PC-3 (cell line): ENCODE measurements around the gene PSMD10. TPM values are rescaled to one million over a fixed set of nuclear protein-coding genes. Genes with fewer than 3 reads are reported as not detected.

Experiments
- ATAC-seq: fragments of 200-7000 bp; cut with Tn5 transposase; 2 replicates; pipeline ENCODE4 v1.9.1; 2020; ENCODE audit warnings: mild to moderate bottlenecking, moderate library complexity
- Bru-seq: library from RNA; stranded (reverse); fragments of 400-500 nt; gene quantifications from one replicate; lab custom pipeline; 2021; lab: Mats Ljungman, UMichigan
- BruChase-seq, 2 experiments: library from RNA; stranded (reverse); fragments of 400-500 nt; gene quantifications; one replicate each; lab custom pipeline; 2021; lab: Mats Ljungman, UMichigan
- BruUV-seq: library from RNA; stranded (reverse); fragments of 400-500 nt; replicated peaks from 2 replicates; lab custom pipeline; 2021; lab: Mats Ljungman, UMichigan
- CTCF ChIA-PET: fragments of 300-600 bp; sonication (Branson Sonifier 250); formaldehyde crosslinking; loops from one replicate; lab custom pipeline; 2022; ENCODE audit warnings: antibody characterized with exemption; lab: Charles Lee
- POLR2A ChIA-PET: fragments of 300-600 bp; sonication (Branson Sonifier 250); formaldehyde crosslinking; loops from one replicate; lab custom pipeline; 2022; ENCODE audit warnings: antibody characterized with exemption; ENCODE audit not compliant: unreplicated experiment; lab: Charles Lee
- DNase-seq: peaks from one replicate; pipeline ENCODE4 v3.0.0-alpha.2; 2015
- H2AFZ ChIP-seq: fragments of 300-600 bp; sonication (generic); 2 replicates; pipeline ENCODE4 v1.6.0; 2016; ENCODE audit warnings: antibody characterized with exemption, low read length
- H3F3A ChIP-seq: fragments of 300-600 bp; sonication (generic); one replicate; pipeline ENCODE4 v1.6.0; 2017; ENCODE audit warnings: antibody characterized with exemption, low read length, control low read depth, mild to moderate bottlenecking; ENCODE audit not compliant: unreplicated experiment
- H3K27ac ChIP-seq: fragments of 300-600 bp; sonication (generic); 2 replicates; pipeline ENCODE4 v1.5.1; 2016; ENCODE audit warnings: mild to moderate bottlenecking, low read length
- H3K27me3 ChIP-seq: fragments of 300-600 bp; sonication (generic); 2 replicates; pipeline ENCODE4 v1.6.1; 2016; ENCODE audit warnings: low read length, mixed read lengths
- H3K36me3 ChIP-seq: fragments of 300-600 bp; sonication (generic); 2 replicates; pipeline ENCODE4 v1.6.1; 2016; ENCODE audit warnings: low read depth, mixed run types, low read length, mixed read lengths
- H3K4me1 ChIP-seq: fragments of 300-600 bp; sonication (generic); 2 replicates; pipeline ENCODE4 v1.5.1; 2016; ENCODE audit warnings: low read length; ENCODE audit not compliant: insufficient read depth
- H3K4me2 ChIP-seq: fragments of 300-600 bp; sonication (generic); 2 replicates; pipeline ENCODE4 v1.6.0; 2016; ENCODE audit warnings: low read length
- H3K4me3 ChIP-seq: fragments of 300-600 bp; sonication (generic); 2 replicates; pipeline ENCODE4 v1.5.1; 2016; ENCODE audit warnings: mild to moderate bottlenecking, low read length, mixed read lengths
- H3K79me2 ChIP-seq: fragments of 300-600 bp; sonication (generic); 2 replicates; pipeline ENCODE4 v1.6.1; 2017; ENCODE audit warnings: low read length, mixed read lengths
- H3K9ac ChIP-seq: fragments of 300-600 bp; sonication (generic); 2 replicates; pipeline ENCODE4 v1.6.0; 2016; ENCODE audit warnings: mild to moderate bottlenecking, low read length
- H3K9me2 ChIP-seq: fragments of 300-600 bp; sonication (generic); replicated peaks from 2 replicates; pipeline ENCODE4 v1.6.1; 2016; ENCODE audit warnings: mixed run types, low read length, mixed read lengths
- H3K9me3 ChIP-seq: fragments of 300-600 bp; sonication (generic); 2 replicates; pipeline ENCODE4 v1.6.1; 2016; ENCODE audit warnings: low read length, mixed read lengths
- H4K20me1 ChIP-seq: fragments of 300-600 bp; sonication (generic); 2 replicates; pipeline ENCODE4 v1.6.1; 2016; ENCODE audit warnings: low read length, mixed read lengths
- EZH2 ChIP-seq: fragments of 300-600 bp; sonication (generic); IDR thresholded peaks from one replicate; pipeline ENCODE4 v1.6.1; 2017; ENCODE audit warnings: antibody characterized with exemption, mild to moderate bottlenecking, low read length; ENCODE audit not compliant: unreplicated experiment
- EZH2phosphoT487 ChIP-seq: fragments of 300-600 bp; sonication (generic); IDR thresholded peaks from 2 replicates; pipeline ENCODE4 v1.6.1; 2018; ENCODE audit warnings: mild to moderate bottlenecking, antibody characterized with exemption, low read length, borderline replicate concordance
- intact Hi-C: fragments of 100-400 bp; cut with micrococcal nuclease; formaldehyde crosslinking; loops from 2 replicates; pipeline ENCODE4 v1.9.0; 2023
- long read RNA-seq: library from polyadenylated mRNA; unstranded; transcript quantifications from one replicate; pipeline ENCODE4 v2.0.0, GENCODE V29; 2021; ENCODE audit not compliant: unreplicated experiment
- total RNA-seq: library from RNA; depleted of rRNA; stranded (reverse); fragments of >200 nt; gene quantifications from 2 replicates; pipeline ENCODE4 v1.2.3, GENCODE V29; 2014; rRNA removed
- TF ChIP-seq, protein P1 (sequence below): fragments of 300-600 bp; sonication (generic); conservative IDR thresholded peaks from 2 replicates; pipeline ENCODE4 v1.5.1; 2017; ENCODE audit warnings: antibody characterized with exemption, low read depth, mild to moderate bottlenecking, low read length

Gene PSMD10, protein sequence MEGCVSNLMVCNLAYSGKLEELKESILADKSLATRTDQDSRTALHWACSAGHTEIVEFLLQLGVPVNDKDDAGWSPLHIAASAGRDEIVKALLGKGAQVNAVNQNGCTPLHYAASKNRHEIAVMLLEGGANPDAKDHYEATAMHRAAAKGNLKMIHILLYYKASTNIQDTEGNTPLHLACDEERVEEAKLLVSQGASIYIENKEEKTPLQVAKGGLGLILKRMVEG
- total RNA-seq (88.2 and 102 TPM in 2 replicates), Bru-seq, nascent RNA (percentile 90 among the genes with signal in this experiment), BruChase-seq, experiment 1, labeled RNA remaining after a 6-hour chase (percentile 97 among the genes with signal in this experiment), BruChase-seq, experiment 2, labeled RNA remaining after a 2-hour chase (percentile 94 among the genes with signal in this experiment)
- long read RNA-seq, transcript PSMD10-201 (5 exons, 1,546 nt): major isoform, 101 of 119 reads
- long read RNA-seq, transcript PSMD10-204 (5 exons, 768 nt): minor isoform, 12 of 119 reads
- long read RNA-seq, partial matches to known transcripts: 3 of 119 reads
- long read RNA-seq, other reads (novel, unspliced or antisense): 3 of 119 reads

DNA sequence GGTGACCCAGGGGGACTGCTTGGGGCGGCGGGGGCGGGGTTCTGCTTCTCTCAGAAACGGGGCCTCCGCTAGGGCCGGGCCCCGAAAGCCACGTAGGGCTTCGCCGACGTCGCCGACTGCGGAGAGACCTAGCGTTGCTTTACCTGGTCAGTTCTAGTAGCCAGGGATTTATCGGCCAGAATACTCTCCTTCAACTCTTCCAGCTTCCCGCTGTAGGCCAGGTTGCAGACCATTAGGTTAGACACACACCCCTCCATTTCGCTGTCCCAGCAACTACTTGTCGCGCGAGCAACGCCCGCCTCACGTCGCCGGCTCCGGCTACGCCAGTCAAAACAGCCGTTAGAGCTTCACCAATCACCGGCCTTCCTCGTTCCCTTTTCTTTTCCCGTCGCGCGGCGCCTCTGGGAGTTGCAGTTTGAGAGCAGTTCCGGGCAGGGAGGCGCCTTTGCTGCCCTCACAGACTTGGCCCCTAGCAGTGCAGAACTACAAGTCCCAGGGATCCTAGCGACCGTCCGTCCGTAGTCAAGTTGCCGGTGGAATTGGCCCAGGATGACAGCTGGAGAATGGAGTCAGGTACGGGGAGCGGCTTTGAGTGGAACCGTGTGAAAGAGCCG is at the start of gene PSMD10, which contains the start of gene ATG4A:
PSMD10 (minus strand) TSS at position 279 of the 614 bp plus-strand sequence; CDS start at position 257, 22 bp downstream.
ATG4A (plus strand) TSS at position 515 of the 614 bp plus-strand sequence; CDS start at position 564, 49 bp downstream.
- TF ChIP-seq EZH2 (no peak), EZH2phosphoT487 (no peak)
- TF ChIP-seq, protein P1, sequence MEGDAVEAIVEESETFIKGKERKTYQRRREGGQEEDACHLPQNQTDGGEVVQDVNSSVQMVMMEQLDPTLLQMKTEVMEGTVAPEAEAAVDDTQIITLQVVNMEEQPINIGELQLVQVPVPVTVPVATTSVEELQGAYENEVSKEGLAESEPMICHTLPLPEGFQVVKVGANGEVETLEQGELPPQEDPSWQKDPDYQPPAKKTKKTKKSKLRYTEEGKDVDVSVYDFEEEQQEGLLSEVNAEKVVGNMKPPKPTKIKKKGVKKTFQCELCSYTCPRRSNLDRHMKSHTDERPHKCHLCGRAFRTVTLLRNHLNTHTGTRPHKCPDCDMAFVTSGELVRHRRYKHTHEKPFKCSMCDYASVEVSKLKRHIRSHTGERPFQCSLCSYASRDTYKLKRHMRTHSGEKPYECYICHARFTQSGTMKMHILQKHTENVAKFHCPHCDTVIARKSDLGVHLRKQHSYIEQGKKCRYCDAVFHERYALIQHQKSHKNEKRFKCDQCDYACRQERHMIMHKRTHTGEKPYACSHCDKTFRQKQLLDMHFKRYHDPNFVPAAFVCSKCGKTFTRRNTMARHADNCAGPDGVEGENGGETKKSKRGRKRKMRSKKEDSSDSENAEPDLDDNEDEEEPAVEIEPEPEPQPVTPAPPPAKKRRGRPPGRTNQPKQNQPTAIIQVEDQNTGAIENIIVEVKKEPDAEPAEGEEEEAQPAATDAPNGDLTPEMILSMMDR: no peak
- no TSS peak for BruUV-seq
- H3K79me2 ChIP-seq: peaks cover 61% of the 10 kb centered on the region
- DNase-seq (peak; percentile 96), ATAC-seq (peak; percentile 90)
- no peaks in the 10 kb centered on the region for H3F3A ChIP-seq
- POLR2A ChIA-PET: interaction anchor here (0.5 to 1.0 kb wide), 4 partner anchors 8 to 463 kb away, joined by 3 read pairs; partner anchors contain the start of gene PRPS1
- H2AFZ ChIP-seq: peak within 1 kb of the TSS; percentile 90
- H3K27me3 ChIP-seq: no peaks in the 10 kb centered on the region
- H3K9me3 ChIP-seq: no peaks in the 10 kb centered on the region
- no peaks in the 10 kb centered on the region for H4K20me1 ChIP-seq
- H3K9ac ChIP-seq: peak within 1 kb of the TSS; percentile 84
- peak within 1 kb of the TSS; percentile 60 for H3K27ac ChIP-seq
- H3K4me1 ChIP-seq: 0 out of 2 replicates have a peak, but pooled peaks cover 8% of the 10 kb centered on the region
- H3K9me2 ChIP-seq: no peaks in the 10 kb centered on the region
- peaks cover 10% of the 10 kb centered on the region; the same call in 1 of the 2 replicates for H3K36me3 ChIP-seq
- peak within 1 kb of the TSS; percentile 87 for H3K4me3 ChIP-seq
- H3K4me2 ChIP-seq: peak within 1 kb of the TSS; percentile 84
- CTCF ChIA-PET: interaction anchor here (1.3 kb wide), 1 partner anchor 48 kb away, joined by 3 read pairs; no protein-coding TSS in a partner anchor
- intact Hi-C loops: loop anchor here (2.0 to 5.0 kb wide), 2 partner anchors 47 to 974 kb away; partner anchors contain the start of gene RBM41

DNA sequence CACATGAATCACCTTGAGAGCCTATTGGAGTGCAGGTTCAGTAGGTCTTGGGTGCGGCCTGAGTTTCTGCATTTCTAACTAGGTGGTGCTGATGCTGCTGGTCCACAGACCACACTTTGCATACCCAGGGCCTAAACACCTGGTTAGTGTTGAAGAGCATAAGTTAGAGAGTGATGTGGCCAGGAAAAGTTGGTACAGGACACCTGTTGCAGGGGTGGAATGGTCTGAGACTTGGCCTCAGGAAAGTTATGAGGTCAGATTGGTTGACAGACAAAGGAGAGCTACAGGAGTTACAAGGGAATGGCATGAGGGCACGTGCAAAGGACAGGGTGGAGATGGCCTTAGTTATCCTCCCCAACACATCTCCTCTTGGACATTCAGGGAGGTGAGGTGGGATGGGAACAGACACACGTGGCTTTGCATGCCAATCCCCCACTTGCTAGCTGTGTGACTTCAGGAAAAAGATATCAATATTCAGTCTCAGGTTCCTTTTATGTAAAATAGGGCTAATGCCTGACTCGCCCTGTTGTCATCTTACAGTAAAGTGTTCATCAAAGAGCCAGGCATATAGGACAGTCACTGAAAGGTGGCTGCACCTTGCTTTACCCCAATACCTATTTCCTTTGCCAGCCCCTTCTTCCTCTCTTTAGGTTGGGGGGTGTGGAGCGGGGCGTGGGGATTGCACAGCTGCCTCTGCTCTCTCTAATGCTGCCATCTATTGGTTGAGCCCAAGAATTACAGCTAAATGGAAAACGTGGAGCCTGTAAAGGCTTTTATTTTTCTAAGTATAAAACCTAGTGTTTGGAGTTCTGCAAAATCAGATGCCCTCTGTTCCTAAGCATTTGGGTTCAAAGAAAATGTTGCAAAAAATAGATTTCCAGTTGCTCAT is 47.7 kb upstream of the PSMD10 start:
- Histone ChIP-seq H3K4me2 (no peak overlapping the region), H2AFZ (no peak overlapping the region), H3K9me3 (no peaks in the 10 kb centered on the region), H3K9me2 (no peaks in the 10 kb centered on the region), H3K9ac (no peak overlapping the region), H3K4me1 (0 out of 2 replicates have a peak, but pooled peaks cover 3% of the 10 kb centered on the region), H3K27me3 (no peaks in the 10 kb centered on the region), H3K79me2 (no peaks in the 10 kb centered on the region), H3K27ac (no peak overlapping the region), H3K4me3 (no peak overlapping the region), H3F3A (no peaks in the 10 kb centered on the region), H4K20me1 (no peaks in the 10 kb centered on the region), H3K36me3 (peaks cover 4% of the 10 kb centered on the region)
- intact Hi-C loops: loop anchor here (2.0 kb wide), 1 partner anchor 48 kb away; the partner anchor contains the start of genes ATG4A and PSMD10
- POLR2A ChIA-PET: no interaction called here
- no TSS peak for BruUV-seq
- no peak for TF ChIP-seq EZH2
- TF ChIP-seq, protein P1: peak; percentile 65
- CTCF ChIA-PET: interaction anchor here (0.6 to 1.0 kb wide), 2 partner anchors 8 to 48 kb away, joined by 3 read pairs; partner anchors contain the start of genes ATG4A and PSMD10
- peak; percentile 35 for DNase-seq
- peak; percentile 74 for ATAC-seq
